Measurements from ENCODE around the gene CAPN12.
A peak's percentile ranks its signal among the peaks of the same experiment; 100 is the strongest.

CAPN12 gene

GRCh38 chr19:38733241-38733492 lies 11.1 kb downstream of the CAPN12 start:
- no peak for DNase-seq (ENCODE audit: low spot score)
- in situ Hi-C loops (cut with MboI; ENCODE audit: low pct_unique_long_range_greater_than_20kb, low sequenced_read_pairs, unreplicated experiment): loop anchor here (25.0 kb wide), 1 partner anchor 179 kb away; the partner anchor contains the start of gene CCER2
- no peak for TF ChIP-seq CTCF (IDR thresholded peaks at IDR 0.05; ENCODE audit: extremely low read depth, insufficient read depth, missing control alignments)

- TF ChIP-seq CTCF (IDR thresholded peaks at IDR 0.05; ENCODE audit: extremely low read depth, insufficient read depth, missing control alignments): no peak
- DNase-seq (ENCODE audit: low spot score): no peak
- in situ Hi-C loops (cut with MboI; ENCODE audit: low pct_unique_long_range_greater_than_20kb, low sequenced_read_pairs, unreplicated experiment): loop anchor here (25.0 kb wide), 1 partner anchor 181 kb away; the partner anchor contains the start of gene CCER2
These were observed 12.5 kb downstream of the CAPN12 start for GRCh38 chr19:38731654-38732301.

- TF ChIP-seq CTCF (IDR thresholded peaks at IDR 0.05; ENCODE audit: extremely low read depth, insufficient read depth, missing control alignments): no peak
- in situ Hi-C loops (cut with MboI; ENCODE audit: low pct_unique_long_range_greater_than_20kb, low sequenced_read_pairs, unreplicated experiment): loop anchor here (25.0 kb wide), 1 partner anchor 181 kb away; the partner anchor contains the start of gene CCER2
- DNase-seq (ENCODE audit: low spot score): no peak
These were observed 13.3 kb downstream of the CAPN12 start for GRCh38 chr19:38730731-38731589.

GRCh38 chr19:38730470-38730730 lies 13.9 kb downstream of the CAPN12 start:
- in situ Hi-C loops (cut with MboI; ENCODE audit: low pct_unique_long_range_greater_than_20kb, low sequenced_read_pairs, unreplicated experiment): loop anchor here (25.0 kb wide), 1 partner anchor 182 kb away; the partner anchor contains the start of gene CCER2
- TF ChIP-seq CTCF (IDR thresholded peaks at IDR 0.05; ENCODE audit: extremely low read depth, insufficient read depth, missing control alignments): no peak
- DNase-seq (ENCODE audit: low spot score): no peak

GRCh38 chr19:38729653-38730469 lies 14.4 kb downstream of the CAPN12 start:
- TF ChIP-seq CTCF (IDR thresholded peaks at IDR 0.05; ENCODE audit: extremely low read depth, insufficient read depth, missing control alignments): peak; percentile 95
- in situ Hi-C loops (cut with MboI; ENCODE audit: low pct_unique_long_range_greater_than_20kb, low sequenced_read_pairs, unreplicated experiment): loop anchor here (25.0 kb wide), 1 partner anchor 182 kb away; the partner anchor contains the start of gene CCER2
- DNase-seq (ENCODE audit: low spot score): peak; percentile 79

- in situ Hi-C loops (cut with MboI; ENCODE audit: low pct_unique_long_range_greater_than_20kb, low sequenced_read_pairs, unreplicated experiment): loop anchor here (25.0 kb wide), 1 partner anchor 183 kb away; the partner anchor contains the start of gene CCER2
- no peak for DNase-seq (ENCODE audit: low spot score)
- TF ChIP-seq CTCF (IDR thresholded peaks at IDR 0.05; ENCODE audit: extremely low read depth, insufficient read depth, missing control alignments): no peak
These were observed 15.3 kb downstream of the CAPN12 start for GRCh38 chr19:38728752-38729541.

All from GM13977 (cell line).